ENCODE data around the gene DCTN3. TPM values are rescaled to one million over a fixed set of nuclear protein-coding genes. Genes with fewer than 3 reads are reported as not detected.

Gene DCTN3
- total and polyA plus RNA-seq, 9 of the 15 experiments (the other 6 are each of a cell fraction or from before 2014, with no cell fraction given): 11.0 to 51.0 (median 41.9) TPM

GRCh38 chr9:34620061-34620994 lies at the start of gene DCTN3 (continued):
- TF ChIP-seq ZNF175 (CRISPR knock-in tag; IDR thresholded peaks at IDR 0.05; ENCODE audit: low read depth): no peak
- TF ChIP-seq ZKSCAN8 (CRISPR knock-in tag; IDR thresholded peaks at IDR 0.05): no peak
- TF ChIP-seq FOXA3 (CRISPR knock-in tag; conservative IDR thresholded peaks at IDR 0.05 in 1 of 2, IDR thresholded peaks at IDR 0.05 in 1 of 2): peak in 1 of 2 experiments; percentile 50; a peak in 1 of 4 replicates
- no peak for TF ChIP-seq ILF3 (IDR thresholded peaks at IDR 0.05; ENCODE audit: borderline replicate concordance)
- no peak for TF ChIP-seq ETV6 (IDR thresholded peaks at IDR 0.05; ENCODE audit: borderline replicate concordance in 1 of 2, low read depth in 2 of 2, low read length in 1 of 2)
- no peak for TF ChIP-seq ETV6 (CRISPR knock-in tag; IDR thresholded peaks at IDR 0.05; ENCODE audit: borderline replicate concordance)
- no peak for TF ChIP-seq MITF (IDR thresholded peaks at IDR 0.05)
- TF ChIP-seq FOXJ3 (CRISPR knock-in tag; IDR thresholded peaks at IDR 0.05): no peak
- TF ChIP-seq TEAD1 (CRISPR knock-in tag; IDR thresholded peaks at IDR 0.05): 0 out of 4 replicates have a peak, but pooled peaks of 1 of the 2 experiments have one; percentile 45
- peak; percentile 94 for TF ChIP-seq CREM (IDR thresholded peaks at IDR 0.05; ENCODE audit: low read depth)
- no peak for TF ChIP-seq BRD4 (IDR thresholded peaks at IDR 0.05)
- TF ChIP-seq GABPA (tag; conservative IDR thresholded peaks at IDR 0.05; ENCODE audit: low read depth): peak; percentile 95
- no peak for TF ChIP-seq ZNF263 (CRISPR knock-in tag; IDR thresholded peaks at IDR 0.05; ENCODE audit: borderline replicate concordance)
- TF ChIP-seq DPF2 (IDR thresholded peaks at IDR 0.05): no peak
- TF ChIP-seq ZNF133 (CRISPR knock-in tag; IDR thresholded peaks at IDR 0.05): no peak
- no peak for TF ChIP-seq POLR3A (IDR thresholded peaks at IDR 0.05; ENCODE audit: borderline replicate concordance, extremely low read depth, insufficient read depth, insufficient read length)
- no peak for TF ChIP-seq ZFP36 (IDR thresholded peaks at IDR 0.05; ENCODE audit: low read depth, low read length, partially characterized antibody)
- peak; percentile 34 for TF ChIP-seq TBP (optimal IDR thresholded peaks at IDR 0.05; ENCODE audit: low read depth, low read length)
- TF ChIP-seq CEBPZ (IDR thresholded peaks at IDR 0.05; ENCODE audit: borderline replicate concordance, low read depth, low read length): peak; percentile 39; the same call in 1 of the 2 replicates
- no peak for TF ChIP-seq ZNF586 (CRISPR knock-in tag; conservative IDR thresholded peaks at IDR 0.05)
- no peak for TF ChIP-seq ADNP (tag; IDR thresholded peaks at IDR 0.05)

Measured in K562 (cell line).